HTERT RPE-1 (cell line): ENCODE measurements around the gene PTPN21.

Source experiments
- in situ Hi-C: fragments of 300-500 bp; cut with MboI; formaldehyde crosslinking; loops from 4 replicates; pipeline ENCODE4 v1.14.3; 2020; ENCODE audit warnings: low sequenced_read_pairs

Gene PTPN21

DNA sequence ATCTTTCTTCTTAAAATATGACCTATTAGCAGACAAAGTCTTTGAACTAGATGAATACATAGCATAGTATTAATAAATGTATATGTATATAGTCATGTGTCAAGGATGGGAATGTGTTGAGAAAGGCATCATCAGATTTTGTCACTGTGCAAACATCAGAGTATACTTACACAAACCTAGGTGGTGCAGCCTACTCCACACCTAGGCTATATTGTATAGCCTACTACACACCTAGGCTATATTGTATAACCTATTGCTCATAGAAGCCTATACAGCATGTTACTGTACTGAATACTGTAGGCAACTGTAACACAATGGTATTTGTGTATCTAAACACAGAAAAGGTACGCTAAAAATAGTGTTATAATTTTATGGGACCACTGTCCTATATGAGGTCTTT, 47.6 kb downstream of the PTPN21 start:
- in situ Hi-C loops = no loop called here

DNA sequence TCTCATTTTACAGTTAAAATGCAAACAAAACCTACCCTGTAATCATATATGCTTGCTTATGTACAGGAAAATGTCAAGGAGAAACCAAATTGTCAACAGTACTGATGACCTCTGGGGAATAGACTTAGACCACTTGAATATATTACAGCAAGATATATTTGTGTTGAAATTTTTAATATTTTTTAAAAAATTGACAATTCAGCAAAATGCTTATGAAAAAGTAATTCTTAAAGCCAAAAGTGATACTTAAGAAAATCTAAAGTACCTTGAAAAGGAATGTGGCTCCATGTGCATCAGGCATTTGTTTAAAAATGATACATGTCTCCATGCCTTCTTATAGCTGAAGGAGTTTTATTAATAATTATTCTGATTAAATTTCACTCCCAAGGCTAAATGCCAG, 49.2 kb downstream of the PTPN21 start:
- in situ Hi-C loops = no loop called here

- in situ Hi-C loops = no loop called here
Observed at GRCh38 chr14:88504602-88505001, 50.2 kb downstream of the PTPN21 start.

GRCh38 chr14:88503754-88504406, 50.9 kb downstream of the PTPN21 start:
- in situ Hi-C loops = no loop called here

GRCh38 chr14:88502740-88503139, 52.1 kb downstream of the PTPN21 start:
- in situ Hi-C loops = no loop called here

DNA sequence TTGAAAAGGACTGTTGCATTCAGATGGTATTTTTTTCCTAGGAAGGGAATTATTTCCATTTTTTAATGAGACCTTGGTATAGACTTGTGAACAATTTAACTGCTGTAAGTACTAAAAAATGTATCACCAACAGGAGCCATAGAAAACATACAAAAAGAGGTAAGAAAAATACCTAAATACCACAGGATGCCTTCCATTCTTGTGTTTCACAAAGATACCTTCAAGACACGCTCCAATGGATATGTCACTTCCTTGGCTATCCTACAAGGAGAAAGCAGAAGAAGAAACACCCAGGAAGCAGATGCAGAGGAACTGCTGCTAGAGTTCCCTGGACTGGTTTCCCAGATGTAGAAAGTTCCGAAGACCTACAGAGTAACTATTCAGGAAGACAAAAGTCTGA, 54.2 kb downstream of the PTPN21 start:
- in situ Hi-C loops = no loop called here

DNA sequence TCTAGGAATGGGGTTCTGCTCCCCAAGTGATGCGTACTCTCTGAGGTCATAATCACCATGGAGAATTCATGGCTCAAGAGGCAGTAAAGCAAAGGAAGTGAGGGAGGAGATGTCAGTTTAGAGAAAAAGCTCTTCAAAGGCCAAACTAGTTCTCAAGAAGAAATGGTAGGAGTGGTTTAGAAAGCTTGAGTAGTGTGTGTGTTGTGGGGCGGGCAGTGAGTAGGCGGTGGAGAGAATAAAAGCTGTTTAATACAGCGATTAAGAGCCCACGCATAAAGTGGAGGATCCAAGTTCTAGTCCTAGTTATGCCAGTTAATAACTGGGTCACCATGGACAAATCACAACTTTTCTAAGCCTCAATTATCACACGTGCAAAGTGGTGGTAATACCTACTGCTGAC, 55.6 kb downstream of the PTPN21 start:
- in situ Hi-C loops = no loop called here

- in situ Hi-C loops = no loop called here
Observed at GRCh38 chr14:88496414-88496813, 58.4 kb downstream of the PTPN21 start.

- in situ Hi-C loops = no loop called here
Observed at GRCh38 chr14:88493392-88494185, 61.2 kb downstream of the PTPN21 start.

DNA sequence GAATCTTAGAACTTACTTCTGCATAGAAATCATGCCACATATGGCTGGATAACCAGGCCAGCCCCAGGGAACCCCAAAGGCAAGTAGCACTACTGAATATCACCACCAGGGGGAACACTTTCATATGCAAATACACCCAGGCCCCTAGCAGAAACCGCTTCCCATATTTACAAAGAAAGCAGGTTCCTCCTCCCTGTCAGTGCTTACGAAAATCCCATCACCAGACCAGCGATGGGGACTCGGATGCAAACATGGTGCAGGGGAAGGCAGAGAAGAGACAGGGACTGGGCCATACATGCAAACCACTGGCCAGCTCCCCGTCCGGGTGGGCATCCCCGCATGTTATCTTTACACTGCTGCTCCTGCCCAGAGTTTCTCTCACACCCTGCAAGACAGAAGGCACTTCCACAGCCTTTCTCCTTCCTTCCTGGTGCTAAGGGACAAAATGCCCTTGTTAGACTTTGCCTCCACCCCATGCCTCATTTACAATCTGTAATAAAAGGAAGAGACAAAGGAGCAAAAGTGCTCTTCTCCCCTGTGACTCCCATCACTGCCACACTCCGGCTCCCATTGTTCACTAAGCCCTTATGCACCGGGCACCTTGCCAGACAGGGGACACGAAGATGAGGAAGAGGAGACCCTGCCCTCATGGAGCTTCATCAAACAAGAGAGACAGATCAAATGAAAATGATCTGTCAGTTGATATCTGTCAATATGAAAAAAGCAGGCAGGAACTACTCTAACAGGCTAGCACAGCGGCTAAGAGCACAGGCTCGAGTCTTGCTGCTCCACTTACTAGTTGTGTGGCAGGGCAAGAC, 62.3 kb downstream of the PTPN21 start:
- in situ Hi-C loops = no loop called here

DNA sequence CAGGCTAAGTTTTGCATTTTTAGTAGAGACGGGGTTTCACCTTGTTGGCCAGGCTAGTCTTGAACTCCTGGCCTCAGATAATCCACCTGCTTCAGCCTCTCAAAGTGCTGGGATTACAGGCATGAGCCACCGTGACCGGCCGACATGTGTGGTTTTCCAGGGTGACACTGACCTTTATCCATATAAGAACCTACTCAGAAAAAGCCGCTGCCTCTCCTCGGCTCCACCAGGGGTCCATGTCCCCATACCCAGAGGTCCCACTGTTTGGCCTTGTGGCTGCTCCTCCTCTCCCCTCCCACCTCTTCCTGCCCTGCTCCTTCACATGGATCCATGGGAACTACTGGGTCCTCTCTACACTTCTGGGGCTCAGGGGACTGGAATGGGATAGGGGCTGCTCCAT, 64.6 kb downstream of the PTPN21 start:
- in situ Hi-C loops = no loop called here

- in situ Hi-C loops = no loop called here
Observed at GRCh38 chr14:88488897-88489296, 65.9 kb downstream of the PTPN21 start.

DNA sequence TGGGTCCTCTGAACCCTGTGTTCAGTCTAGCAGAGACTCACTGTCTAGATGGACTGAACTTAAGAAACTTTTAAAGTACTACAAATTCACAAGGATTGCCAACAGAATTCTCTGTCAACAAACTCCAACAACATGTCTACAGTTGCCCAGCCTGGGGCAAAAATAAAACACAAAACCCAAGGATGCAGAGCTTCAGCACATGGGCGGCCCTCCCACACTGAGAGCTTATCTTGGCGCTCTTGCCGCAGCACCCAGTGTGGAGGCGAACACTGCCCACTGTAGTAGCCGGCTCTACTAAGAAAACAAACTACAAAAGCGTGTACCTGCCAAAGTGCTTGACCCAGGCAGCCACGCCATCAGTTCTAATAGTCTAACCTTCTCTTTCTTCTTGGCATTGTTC, 66.7 kb downstream of the PTPN21 start:
- in situ Hi-C loops = no loop called here

DNA sequence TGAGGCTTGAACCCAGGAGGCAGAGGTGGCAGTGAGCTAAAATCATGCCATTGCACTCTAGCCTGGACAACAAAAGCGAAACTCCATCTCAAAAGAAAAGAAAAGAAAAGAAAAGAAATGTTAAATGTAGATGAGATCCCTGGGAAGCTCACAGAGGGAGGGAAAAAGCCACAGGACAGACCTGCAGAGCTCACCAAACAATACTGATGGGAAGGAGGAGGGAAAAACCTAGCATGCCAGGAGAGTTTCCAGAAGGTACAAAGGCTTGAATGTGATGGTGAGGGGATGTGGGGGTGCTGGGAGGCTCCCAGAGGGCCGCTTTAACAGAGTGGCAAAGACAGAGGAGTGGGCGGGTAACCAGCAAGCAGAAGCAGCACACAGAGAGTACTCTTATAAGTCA, 72.3 kb downstream of the PTPN21 start:
- in situ Hi-C loops = no loop called here

DNA sequence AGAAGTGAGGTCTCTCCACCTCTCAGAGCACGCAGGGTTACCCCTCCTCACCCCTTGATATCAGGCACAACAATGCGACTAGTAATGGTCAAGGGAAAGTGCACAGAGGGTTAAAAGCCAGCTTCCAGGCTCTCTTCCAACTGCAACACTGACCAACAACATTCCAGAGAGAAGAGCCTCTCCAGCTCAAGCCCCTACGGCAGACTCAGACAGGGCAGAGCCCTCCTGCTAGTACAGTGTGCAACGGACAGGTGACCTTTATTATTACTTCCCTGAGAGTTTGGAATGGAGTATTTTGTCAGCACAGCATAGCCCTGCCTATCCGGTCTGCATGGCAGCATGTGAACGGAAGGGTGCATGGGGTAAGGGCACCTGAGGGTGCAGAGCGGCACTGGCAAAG, 73.0 kb downstream of the PTPN21 start:
- in situ Hi-C loops = no loop called here

DNA sequence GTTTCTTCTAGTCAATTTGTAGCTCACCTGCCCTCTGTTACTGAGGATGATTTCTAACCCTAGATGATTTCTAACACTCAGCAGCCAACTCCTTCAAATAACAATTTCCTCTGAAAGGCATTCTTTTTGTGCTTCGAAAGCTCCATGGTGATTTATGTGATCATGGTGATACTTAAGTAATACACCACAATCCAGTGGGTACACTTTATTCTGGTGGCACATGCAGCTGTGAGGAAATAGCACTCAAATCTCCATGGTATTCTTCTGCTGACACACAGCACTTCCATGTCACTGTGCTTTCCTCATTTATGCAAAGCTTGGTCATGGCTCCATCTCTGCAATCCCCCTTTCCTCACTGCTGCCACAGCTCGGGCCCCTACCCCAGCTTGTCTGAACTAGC, 73.7 kb downstream of the PTPN21 start:
- in situ Hi-C loops = no loop called here

DNA sequence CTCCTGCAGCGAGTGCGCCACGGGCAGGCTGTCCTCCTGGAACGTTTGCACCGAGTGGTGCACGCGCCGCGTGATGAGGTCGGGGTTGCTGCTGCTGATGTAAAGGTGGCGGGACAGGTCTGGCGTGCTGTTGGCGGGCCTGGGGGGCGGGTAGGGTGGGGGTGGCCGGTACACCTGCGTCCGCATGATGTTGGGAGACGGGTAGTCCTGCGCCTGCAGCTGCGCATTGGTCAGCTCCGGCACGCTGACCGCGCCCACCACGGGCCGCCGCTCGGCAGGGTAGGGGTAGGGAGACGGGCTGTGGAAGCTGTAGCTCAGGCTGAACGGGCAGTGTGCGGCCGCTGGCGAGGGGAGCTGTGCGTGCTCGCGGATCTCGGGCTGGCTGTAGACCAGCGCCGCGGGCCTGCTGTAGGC, 75.2 kb downstream of the PTPN21 start:
- in situ Hi-C loops = no loop called here

GRCh38 chr14:88478931-88479330, 75.9 kb downstream of the PTPN21 start:
- in situ Hi-C loops = no loop called here

- in situ Hi-C loops = no loop called here
Observed at GRCh38 chr14:88477513-88478250, 77.1 kb downstream of the PTPN21 start.

DNA sequence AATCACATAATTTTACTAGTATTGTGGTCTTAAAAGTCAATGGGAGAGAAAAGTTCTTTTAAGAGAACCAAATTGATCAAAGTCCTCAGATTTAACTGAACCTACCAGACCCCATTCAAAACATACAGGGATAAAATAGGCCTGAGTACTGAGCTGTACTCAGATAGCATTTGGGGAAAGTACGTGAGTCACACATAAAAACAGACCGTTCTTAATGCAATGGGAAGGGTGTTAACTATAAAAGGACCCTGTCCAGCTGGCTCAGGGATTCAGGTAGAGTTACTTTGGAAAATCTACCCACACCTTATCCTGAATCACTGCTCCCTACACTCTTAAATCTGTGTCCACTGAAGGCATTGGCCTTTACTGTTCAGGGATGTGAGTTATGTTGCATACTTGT, 78.0 kb downstream of the PTPN21 start:
- in situ Hi-C loops = no loop called here

GRCh38 chr14:88476214-88476774, 78.5 kb downstream of the PTPN21 start:
- in situ Hi-C loops = no loop called here
